K562 (cell line): ENCODE results near the gene NRXN3. TPM values are rescaled to one million over a fixed set of nuclear protein-coding genes. Genes with fewer than 3 reads are reported as not detected.

Source experiments
- ATAC-seq: fragments of 200-7000 bp; cut with Tn5 transposase; 3 replicates; pipeline ENCODE4 v1.9.1; 2020; ENCODE audit warnings: moderate library complexity
- BruUV-seq: library from RNA; stranded (reverse); fragments of 400-500 nt; replicated peaks from 2 replicates; lab custom pipeline; 2021; lab: Mats Ljungman, UMichigan
- CTCF ChIA-PET: fragments of 300-600 bp; formaldehyde crosslinking; extraction: SDS; loops from one replicate; lab custom pipeline; 2021; ENCODE audit warnings: low intra/inter-chr PET ratio; lab: Yijun Ruan, JAX
- POLR2A ChIA-PET: fragments of 300-600, 350-650 bp; sonication (Branson Sonifier 250); formaldehyde crosslinking; extraction: SDS; loops from one replicate; lab custom pipeline; 2021; ENCODE audit warnings: antibody characterized with exemption, inconsistent platforms; lab: Yijun Ruan, JAX
- DNase-seq, 4 experiments: peaks; one replicate each; pipeline versions ENCODE4 v3.0.0 to v3.0.0-alpha.2; 2011 to 2018; ENCODE audit warnings: low spot score in 3 of 4, mixed read lengths in 3 of 4; ENCODE audit errors: extremely low read depth in 1 of 4
- FAIRE-seq: peaks from 2 replicates; lab custom pipeline; 2011; peaks lifted over from hg19 to GRCh38; lab: Jason Lieb, UNC
- H2AFZ ChIP-seq: 2 replicates; pipeline ENCODE4 v1.6.0; 2011; ENCODE audit warnings: low read depth, low read length, control low read depth, inconsistent platforms
- H3K27ac ChIP-seq: fragments of 200-600 bp; 3 replicates; pipeline ENCODE4 v1.8.0; 2011; ENCODE audit warnings: low read depth, mild to moderate bottlenecking, control low read depth, inconsistent platforms, low read length, moderate library complexity, mixed read lengths; ENCODE audit errors: extremely low read depth
- H3K27me3 ChIP-seq, 2 experiments: fragments of 300-600 bp in 1 of 2; 2 replicates in 1 of 2; 3 replicates in 1 of 2; pipeline versions ENCODE4 v1.6.0 to v1.8.0; 2011; ENCODE audit warnings: inconsistent platforms in 2 of 2, low read length in 2 of 2, mild to moderate bottlenecking in 1 of 2, mixed read lengths in 1 of 2, moderate library complexity in 1 of 2; ENCODE audit not compliant: control insufficient read depth in 2 of 2, insufficient read depth in 2 of 2
- H3K36me3 ChIP-seq: fragments of 300-600 bp; 3 replicates; pipeline ENCODE4 v1.8.0; 2011; ENCODE audit warnings: mild to moderate bottlenecking, low read length, inconsistent platforms; ENCODE audit not compliant: control insufficient read depth, insufficient read depth
- H3K4me1 ChIP-seq, 2 experiments: fragments of 200-600 bp in 1 of 2; replicated peaks in 1 of 2; 2 replicates in 1 of 2; 3 replicates in 1 of 2; pipeline versions ENCODE4 v1.5.1 to v1.8.0; 2011; ENCODE audit warnings: inconsistent platforms in 2 of 2, low read length in 2 of 2, mild to moderate bottlenecking in 1 of 2, mixed read lengths in 1 of 2, moderate library complexity in 1 of 2; ENCODE audit not compliant: control insufficient read depth in 2 of 2, insufficient read depth in 2 of 2
- H3K4me2 ChIP-seq: 2 replicates; pipeline ENCODE4 v1.6.1; 2011; ENCODE audit warnings: low read length, control low read depth, inconsistent platforms, mixed read lengths; ENCODE audit not compliant: insufficient read depth
- H3K4me3 ChIP-seq: fragments of 200-600 bp; sonication (generic), shearing (Covaris generic); 2 replicates; pipeline ENCODE4 v1.5.1; 2016; ENCODE audit warnings: control low read depth, inconsistent platforms
- H3K79me2 ChIP-seq: fragments of 200-600 bp; 3 replicates; pipeline ENCODE4 v1.8.0; 2011; ENCODE audit warnings: low read length, inconsistent platforms; ENCODE audit not compliant: control insufficient read depth, insufficient read depth
- H3K9ac ChIP-seq, 2 experiments: 2 replicates each; pipeline versions ENCODE4 v1.6.0 to v1.6.1; 2011; ENCODE audit warnings: low read depth in 2 of 2, low read length in 2 of 2, control low read depth in 1 of 2, inconsistent platforms in 1 of 2, mild to moderate bottlenecking in 1 of 2, mixed read lengths in 1 of 2; ENCODE audit not compliant: insufficient read depth in 1 of 2
- H3K9me1 ChIP-seq: one replicate; pipeline ENCODE4 v1.6.0; 2011; ENCODE audit warnings: inconsistent platforms, mild to moderate bottlenecking, low read length, moderate library complexity; ENCODE audit not compliant: control insufficient read depth, insufficient read depth
- H3K9me3 ChIP-seq: replicated peaks from 2 replicates; pipeline ENCODE4 v1.5.1; 2011; ENCODE audit warnings: low read depth, low read length, inconsistent platforms; ENCODE audit not compliant: control insufficient read depth, insufficient read depth
- H4K20me1 ChIP-seq: replicated peaks from 2 replicates; pipeline ENCODE4 v1.6.1; 2011; ENCODE audit warnings: low read length, inconsistent platforms, mixed read lengths; ENCODE audit not compliant: control insufficient read depth, insufficient read depth
- ARID1B ChIP-seq: fragments of 450-650 bp; IDR thresholded peaks from 2 replicates; pipeline ENCODE4 v1.6.1; 2016; ENCODE audit warnings: antibody characterized with exemption, mild to moderate bottlenecking, inconsistent platforms
- CTCFL ChIP-seq: IDR thresholded peaks from 2 replicates; pipeline ENCODE4 v1.6.1; 2011; ENCODE audit warnings: borderline replicate concordance, low read depth, mild to moderate bottlenecking, moderate library complexity, low read length; ENCODE audit not compliant: insufficient read depth, poor library complexity, severe bottlenecking
- MED1 ChIP-seq: sonication (generic); formaldehyde crosslinking; IDR thresholded peaks from 2 replicates; pipeline ENCODE4 v1.8.1; 2023; ENCODE audit warnings: missing genetic modification reagents, borderline replicate concordance
- NCOA2 ChIP-seq, 2 experiments: fragments of 450-650 bp; IDR thresholded peaks; 2 replicates each; pipeline ENCODE4 v1.6.1; 2018; ENCODE audit warnings: mild to moderate bottlenecking in 2 of 2, moderate library complexity in 1 of 2; ENCODE audit not compliant: partially characterized antibody in 2 of 2
- NRF1 ChIP-seq, 2 experiments: fragments of 450-650 bp; IDR thresholded peaks in 1 of 2; conservative IDR thresholded peaks in 1 of 2; 2 replicates each; pipeline ENCODE4 v1.6.1; 2014; ENCODE audit warnings: mild to moderate bottlenecking in 2 of 2
- POLR2AphosphoS2 ChIP-seq: IDR thresholded peaks from 2 replicates; pipeline ENCODE4 v1.6.1; 2012; ENCODE audit warnings: low read length, improper control_type of control experiment
- RB1 ChIP-seq: fragments of 450-650 bp; IDR thresholded peaks from 2 replicates; pipeline ENCODE4 v1.6.1; 2017; ENCODE audit warnings: low read depth, mild to moderate bottlenecking
- SIRT6 ChIP-seq: IDR thresholded peaks from one replicate; pipeline ENCODE4 v1.6.1; 2012; ENCODE audit warnings: low read depth, mild to moderate bottlenecking, control low read depth, inconsistent platforms, low read length, moderate library complexity
- SMAD1 ChIP-seq: fragments of 150-350 bp; IDR thresholded peaks from 2 replicates; pipeline ENCODE4 v1.6.1; 2014; ENCODE audit warnings: low read length, low read depth; ENCODE audit not compliant: partially characterized antibody
- SPI1 ChIP-seq: IDR thresholded peaks from 2 replicates; pipeline ENCODE4 v1.6.1; 2011; ENCODE audit warnings: low read depth, low read length, control low read depth, borderline replicate concordance
- SRSF7 ChIP-seq: fragments of 200-400 bp; formaldehyde crosslinking; optimal IDR thresholded peaks from 2 replicates; pipeline ENCODE3; 2017; ENCODE audit warnings: mild to moderate bottlenecking, low read depth, low read length
- ZNF212 ChIP-seq: fragments of 450-650 bp; formaldehyde crosslinking; IDR thresholded peaks from 2 replicates; pipeline ENCODE4 v1.4.0; 2020; ENCODE audit warnings: mild to moderate bottlenecking
- WGBS: fragments of 100-300 bp; shearing (Covaris generic); methylation state at CpG from one replicate; pipeline ENCODE4 v1.1.6; 2016; ENCODE audit warnings: low coverage, mixed read lengths; ENCODE audit not compliant: insufficient coverage; ENCODE audit errors: missing lambda C conversion rate; 5-methylcytosine and 5-hydroxymethylcytosine counted together
- in situ Hi-C: fragments of 300-500 bp; cut with MboI; formaldehyde crosslinking; loops from 4 replicates; pipeline ENCODE4 v1.15.0; 2018; ENCODE audit warnings: inconsistent platforms, mixed read lengths
- intact Hi-C: fragments of 100-400 bp; cut with micrococcal nuclease; formaldehyde crosslinking; loops from 2 replicates; pipeline ENCODE4 v1.14.2; 2022
- polyA plus RNA-seq, 8 experiments: library from polyadenylated mRNA; depleted of rRNA in 4 of 8; stranded (reverse) in 5 of 8; unstranded in 3 of 8; fragments of >200 nt; fragmentation: Nextera tagmentation in 2 of 8; fragmentation: Illumina TruSeq in 1 of 8; extraction: Ambion mirVana in 2 of 8; extraction: Trizol in 1 of 8; gene quantifications; 2 replicates each; pipeline versions ENCODE4 v1.2.1 to v1.2.3, GENCODE V29; 2011 to 2014; ENCODE audit warnings: inconsistent platforms in 1 of 8, missing spikeins in 1 of 8
- total RNA-seq, 7 experiments: library from RNA; depleted of rRNA in 6 of 7; stranded (reverse); fragments of >200 nt in 6 of 7; fragmentation: Illumina TruSeq in 2 of 7; extraction: Trizol in 2 of 7; gene quantifications; 2 replicates each; pipeline versions ENCODE4 v1.2.1 to v1.2.3, GENCODE V29; 2011 to 2021; ENCODE audit warnings: low replicate concordance in 1 of 7

The NRXN3 gene
- total and polyA plus RNA-seq, 9 of the 15 experiments (the other 6 are each of a cell fraction or from before 2014, with no cell fraction given) = 0.09 TPM; not detected in 8

GRCh38 chr14:79408696-79409095 is 1238.5 kb downstream of the NRXN3 start (continued):
- no peak for TF ChIP-seq NCOA2 (IDR thresholded peaks at IDR 0.05; ENCODE audit: partially characterized antibody in 2 of 2)
- no peak for TF ChIP-seq SIRT6

GRCh38 chr14:79411403-79412174 is 1241.4 kb downstream of the NRXN3 start:
- H3K9me3 ChIP-seq = no peaks in the 10 kb centered on the region
- ChIA-PET POLR2A (no interaction called here), CTCF (no interaction called here)
- no peak overlapping the region for H3K4me2 ChIP-seq
- H3K27me3 ChIP-seq = no peaks in the 10 kb centered on the region
- no peak overlapping the region for H3K9ac ChIP-seq
- no peaks in the 10 kb centered on the region for H3K36me3 ChIP-seq
- no peaks in the 10 kb centered on the region for H4K20me1 ChIP-seq
- H3K4me1 ChIP-seq = no peaks in the 10 kb centered on the region
- no peak for ATAC-seq
- H3K27ac ChIP-seq = no peak overlapping the region
- intact Hi-C loops = no loop called here
- DNase-seq = no peak
- H3K4me3 ChIP-seq = no peak overlapping the region
- in situ Hi-C loops = no loop called here
- no peaks in the 10 kb centered on the region for H3K79me2 ChIP-seq
- H3K9me1 ChIP-seq = no peaks in the 10 kb centered on the region
- no peak for TF ChIP-seq RB1
- TF ChIP-seq ARID1B = no peak
- no peak for TF ChIP-seq ZNF212 (CRISPR knock-in tag)
- TF ChIP-seq SMAD1 = no peak
- no peak for TF ChIP-seq CTCFL
- no peak for TF ChIP-seq SRSF7
- no peak for TF ChIP-seq NRF1 (conservative IDR thresholded peaks at IDR 0.05 in 1 of 2, IDR thresholded peaks at IDR 0.05 in 1 of 2)
- TF ChIP-seq SPI1 = no peak
- no peak for TF ChIP-seq POLR2AphosphoS2
- TF ChIP-seq MED1 (CRISPR knock-in tag) = no peak
- whole genome bisulfite sequencing = 3% methylated on average over 3 of the region's 3 CpGs
- no peak for FAIRE-seq
- no peak overlapping the region for H2AFZ ChIP-seq
- no TSS peak for BruUV-seq
